Suppressor macrophage treated with lipopolysaccharide for 4 hours (primary cell): ENCODE data around the gene SMARCC2.

Experiments
- DNase-seq: peaks from one replicate; pipeline ENCODE4 v3.0.0-alpha.2; 2020

The SMARCC2 gene

DNA sequence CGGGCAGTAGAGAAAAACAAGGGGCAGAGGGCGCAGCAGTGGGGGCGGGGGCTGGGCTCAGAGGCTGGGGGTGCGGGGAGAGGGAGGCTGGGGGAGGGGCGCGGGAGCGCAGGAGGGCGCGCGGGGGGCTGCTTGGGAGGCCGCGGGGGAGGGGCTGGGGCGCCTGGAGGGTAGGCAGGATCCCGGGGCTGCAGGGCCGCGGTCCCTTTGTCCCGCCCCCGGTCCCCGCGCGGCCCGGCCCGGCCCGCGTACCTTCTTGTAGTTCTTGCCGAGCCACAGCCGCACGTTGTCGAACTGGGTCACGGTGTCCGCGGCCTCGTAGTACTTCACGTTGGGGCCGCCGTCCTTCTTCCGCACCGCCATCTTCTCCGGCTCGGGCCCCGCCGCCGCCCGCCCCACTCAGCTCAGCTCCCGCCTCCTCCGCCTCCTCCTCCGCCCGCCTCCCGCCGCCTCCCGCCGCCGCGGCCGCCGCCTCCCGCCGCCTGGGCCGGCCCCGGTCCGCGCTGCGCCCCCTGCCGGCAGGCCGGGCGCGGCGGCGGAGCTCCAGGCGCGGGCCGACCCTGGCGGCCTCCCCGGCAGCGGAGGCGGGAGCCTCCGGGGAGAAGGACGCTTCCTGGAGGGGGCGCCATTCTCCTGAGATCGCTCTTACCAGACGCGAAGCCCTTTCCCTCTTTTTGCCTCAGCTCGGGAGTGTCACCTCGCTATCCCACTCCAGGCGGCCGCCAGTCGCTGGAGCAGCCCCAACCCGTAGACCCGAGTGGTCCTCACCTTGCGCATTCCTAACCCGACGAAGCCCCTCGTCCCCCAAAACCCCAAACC, at the start of gene SMARCC2:
Gene SMARCC2 (minus strand): TSS at position 385 of the 819 bp plus-strand sequence. CDS start 22 bp downstream, at position 363.
- DNase-seq = peak; percentile 95

DNA sequence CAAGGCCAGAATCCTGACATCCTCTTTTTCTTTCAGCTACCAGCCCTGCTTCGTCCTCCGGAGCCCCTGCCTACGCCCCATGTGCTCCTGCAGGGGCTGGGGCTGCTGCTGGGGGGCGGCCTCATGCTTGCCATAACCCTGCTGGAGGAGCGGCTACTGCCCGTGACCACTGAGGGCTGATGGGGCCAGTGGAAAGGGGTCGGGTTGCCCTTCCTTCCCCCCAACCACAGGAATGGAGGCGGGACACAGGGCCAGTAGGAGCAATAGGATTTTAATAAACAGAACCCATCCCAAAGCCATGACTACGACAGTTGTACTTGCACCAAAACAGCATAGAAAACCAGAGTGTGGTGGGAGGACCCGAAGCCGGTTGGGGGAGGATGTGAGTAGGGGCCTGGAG, 48.3 kb upstream of the SMARCC2 start:
- DNase-seq = no peak

DNA sequence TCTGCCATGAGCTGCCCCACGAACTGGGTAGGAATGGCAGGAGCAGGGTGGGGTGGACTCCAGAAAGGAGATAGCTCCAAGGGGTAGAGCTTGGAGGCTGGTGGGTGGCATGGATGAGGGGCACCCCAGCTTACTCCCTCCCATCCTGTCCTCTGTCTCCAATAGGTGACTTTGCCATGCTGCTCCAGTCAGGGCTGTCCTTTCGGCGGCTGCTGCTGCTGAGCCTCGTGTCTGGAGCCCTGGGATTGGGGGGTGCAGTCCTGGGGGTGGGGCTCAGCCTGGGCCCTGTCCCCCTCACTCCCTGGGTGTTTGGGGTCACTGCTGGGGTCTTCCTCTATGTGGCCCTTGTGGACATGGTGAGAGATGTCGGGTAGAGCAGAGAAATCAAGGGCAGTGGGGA, 47.7 kb upstream of the SMARCC2 start:
- no peak for DNase-seq

DNA sequence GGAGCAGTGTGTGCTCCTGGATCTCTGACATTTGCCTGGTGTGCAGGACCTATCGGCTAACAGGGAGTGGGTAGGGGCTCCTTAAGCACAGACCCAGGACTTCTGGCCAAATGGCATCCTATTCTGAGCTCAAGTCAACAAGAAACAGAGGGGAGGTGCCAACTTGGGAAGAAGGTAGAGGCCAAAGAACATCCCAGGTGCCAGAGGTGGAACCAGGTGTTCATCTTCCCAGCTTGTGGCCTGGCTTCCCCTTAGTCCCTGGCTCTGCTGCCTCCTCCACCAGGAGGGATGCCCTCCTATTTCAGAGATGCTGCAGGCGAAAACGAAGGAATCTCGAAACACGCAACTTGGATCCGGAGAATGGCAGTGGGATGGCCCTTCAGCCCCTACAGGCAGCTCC, 46.8 kb upstream of the SMARCC2 start:
- no peak for DNase-seq

DNA sequence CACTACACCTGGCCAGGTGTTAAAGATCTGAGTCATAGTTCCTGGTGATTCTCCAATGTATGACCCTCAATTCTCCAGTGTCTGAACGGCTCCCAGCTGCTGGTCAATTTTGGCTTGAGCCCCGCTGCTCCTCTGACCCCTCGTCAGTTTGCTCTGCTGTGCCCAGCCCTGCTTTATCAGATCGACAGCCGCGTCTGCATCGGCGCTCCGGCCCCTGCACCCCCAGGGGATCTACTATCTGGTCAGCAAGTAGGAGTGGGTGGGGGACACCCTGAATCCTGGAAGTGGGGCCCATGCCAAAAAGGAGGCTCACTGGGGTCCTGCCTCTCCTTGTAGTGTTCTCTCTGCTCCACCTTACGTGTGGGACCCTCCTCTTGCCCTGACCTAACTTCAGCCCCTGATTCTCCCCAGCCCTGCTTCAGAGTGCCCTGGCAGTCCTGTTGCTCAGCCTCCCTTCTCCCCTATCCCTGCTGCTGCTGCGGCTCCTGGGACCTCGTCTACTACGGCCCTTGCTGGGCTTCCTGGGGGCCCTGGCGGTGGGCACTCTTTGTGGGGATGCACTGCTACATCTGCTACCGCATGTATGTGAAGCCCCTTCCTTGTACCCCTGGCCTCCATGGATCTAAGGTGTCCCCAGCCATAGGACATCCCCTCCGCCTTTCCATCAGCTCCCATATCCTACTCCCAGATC, 45.6 kb upstream of the SMARCC2 start:
- DNase-seq = no peak

DNA sequence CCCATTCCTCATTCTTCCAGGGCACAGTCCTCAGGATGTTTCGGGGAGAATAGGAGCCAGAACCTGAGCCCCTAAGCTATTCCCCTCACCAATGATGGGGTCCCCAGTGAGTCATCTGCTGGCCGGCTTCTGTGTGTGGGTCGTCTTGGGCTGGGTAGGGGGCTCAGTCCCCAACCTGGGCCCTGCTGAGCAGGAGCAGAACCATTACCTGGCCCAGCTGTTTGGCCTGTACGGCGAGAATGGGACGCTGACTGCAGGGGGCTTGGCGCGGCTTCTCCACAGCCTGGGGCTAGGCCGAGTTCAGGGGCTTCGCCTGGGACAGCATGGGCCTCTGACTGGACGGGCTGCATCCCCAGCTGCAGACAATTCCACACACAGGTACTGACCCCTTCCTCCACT, 41.9 kb upstream of the SMARCC2 start:
- no peak for DNase-seq

DNA sequence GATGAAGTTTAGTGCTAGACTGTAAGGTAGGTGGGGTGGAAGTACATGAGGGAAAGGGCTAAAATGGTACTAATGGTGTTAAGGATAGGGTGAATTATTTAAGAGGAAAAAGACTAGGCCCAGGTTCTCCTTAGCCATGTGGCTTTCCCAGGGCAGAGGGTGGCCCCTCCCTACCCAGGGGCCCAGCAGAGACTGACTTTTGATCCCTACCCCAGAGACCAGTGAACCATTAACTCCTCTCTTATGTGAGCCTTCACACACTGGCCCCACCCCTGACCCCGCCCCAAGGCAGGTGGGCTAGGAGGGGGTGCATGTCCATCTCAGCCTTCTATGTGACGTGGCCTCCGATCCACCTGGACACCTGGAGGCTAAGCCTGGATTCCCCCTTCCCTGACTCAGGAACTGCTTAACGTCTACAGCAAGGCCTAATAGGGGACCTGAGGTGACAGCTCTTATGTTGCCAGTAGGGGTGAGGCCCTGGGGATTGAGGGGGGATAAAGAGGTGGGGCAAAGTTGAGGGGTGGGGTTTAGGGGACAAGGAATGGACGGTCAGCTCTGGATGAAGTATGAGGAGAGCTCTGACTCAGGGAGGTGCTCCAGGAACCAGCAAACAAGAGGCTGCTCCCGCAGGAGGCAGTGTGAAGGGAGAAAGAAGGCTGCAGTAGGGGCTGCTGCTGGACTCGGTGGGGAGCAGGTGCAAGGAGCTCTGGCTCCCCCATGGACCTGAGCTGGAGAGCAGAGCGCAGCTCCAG, 41.3 kb upstream of the SMARCC2 start:
- DNase-seq = no peak

DNA sequence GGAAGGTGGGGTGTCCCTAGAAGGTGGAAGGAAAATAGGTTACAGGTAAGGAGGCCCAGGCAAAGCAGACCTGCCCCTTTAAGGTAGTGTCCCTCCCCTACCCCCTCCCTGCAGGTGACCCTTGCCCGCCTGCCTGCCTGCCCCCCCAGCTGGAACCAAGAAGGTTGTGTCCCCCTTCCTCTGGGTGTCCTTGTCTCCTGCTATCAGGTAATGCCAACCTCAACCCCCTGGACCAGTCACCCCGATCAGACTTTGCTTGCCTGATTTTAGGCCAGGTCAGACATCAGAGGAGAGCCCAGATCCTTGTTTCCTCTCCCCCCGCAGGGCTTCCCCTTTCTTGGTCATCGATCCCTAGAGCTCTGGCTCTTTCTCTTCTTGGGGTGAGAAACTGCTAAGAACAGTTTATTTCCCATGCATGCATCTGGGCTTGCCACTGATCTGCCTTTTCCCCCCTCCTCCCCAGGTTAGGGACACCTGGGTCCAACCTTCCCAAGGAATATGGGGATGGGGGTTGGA, 40.7 kb upstream of the SMARCC2 start, which contains the start of gene SLC39A5:
Gene SLC39A5 (plus strand): TSS at position 136 of the 516 bp plus-strand sequence. CDS start 1,224 bp downstream, outside the sequence.
- DNase-seq = no peak

DNA sequence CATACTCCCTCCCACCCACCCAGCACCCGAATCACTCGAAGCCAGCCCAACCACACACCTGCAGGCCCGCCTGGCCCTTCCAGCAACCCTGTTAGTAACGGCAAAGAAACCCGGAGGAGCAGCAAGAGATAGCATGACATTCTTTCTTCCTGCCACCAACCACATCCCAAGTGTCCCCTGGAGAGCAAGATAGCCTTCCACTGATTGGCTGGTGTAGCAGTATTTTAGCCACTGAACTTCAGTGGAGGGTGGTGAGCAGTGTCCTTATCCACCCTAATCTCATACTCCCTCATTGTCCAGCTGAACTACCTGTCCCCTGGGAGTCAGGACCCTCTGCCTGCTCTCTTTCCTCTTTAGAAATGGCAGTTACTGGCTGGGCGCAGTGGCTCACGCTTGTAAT, 39.8 kb upstream of the SMARCC2 start:
- no peak for DNase-seq

DNA sequence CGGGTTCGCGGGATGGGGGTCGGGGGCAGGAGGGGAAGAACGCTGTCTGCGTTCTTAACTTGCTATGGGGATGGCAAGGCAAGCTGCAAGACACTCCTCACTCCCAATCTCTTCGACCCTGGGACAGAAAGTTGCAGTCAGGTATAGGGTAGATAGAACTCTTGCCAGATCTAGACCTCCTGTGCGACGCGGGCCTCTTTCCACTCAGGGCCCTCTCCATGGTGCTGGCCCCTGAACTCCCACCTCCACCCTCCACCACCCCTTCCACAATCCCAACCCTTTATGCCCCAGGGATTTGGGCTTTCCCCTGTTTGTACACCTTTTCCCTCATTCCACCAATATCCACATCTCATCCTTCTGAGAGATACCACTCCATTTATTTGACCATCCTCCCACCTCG, 35.7 kb upstream of the SMARCC2 start:
- no peak for DNase-seq

DNA sequence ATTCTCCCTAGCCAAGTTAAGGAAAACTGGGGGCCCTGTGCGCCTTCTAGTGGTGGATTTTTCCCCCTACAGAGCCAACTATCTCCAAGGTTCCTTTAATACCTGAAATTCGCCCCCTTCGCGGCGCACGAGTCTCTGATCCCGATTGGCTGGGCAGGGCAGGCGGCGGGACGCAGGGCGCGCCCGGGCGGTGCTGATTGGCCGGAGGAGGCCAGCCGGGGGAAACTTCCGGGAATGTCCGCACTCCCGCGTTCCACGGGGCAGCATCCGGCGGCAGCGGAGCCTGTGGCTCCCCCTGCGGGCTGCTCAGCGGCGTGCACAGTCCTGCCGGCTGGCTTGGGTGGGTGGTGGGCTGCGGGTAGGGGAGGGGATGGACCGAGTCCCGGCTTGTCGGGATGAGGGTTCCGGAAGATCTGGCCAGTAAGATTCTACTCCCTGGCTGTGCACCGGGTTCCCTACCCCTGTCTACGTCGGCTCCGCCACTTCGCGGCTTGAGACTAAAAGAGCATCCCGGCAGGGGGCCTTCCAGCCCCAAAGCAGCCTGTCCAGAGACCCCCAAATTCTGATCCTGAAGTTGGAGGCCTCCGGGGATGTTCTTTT, 34.9 kb upstream of the SMARCC2 start, which contains the start of gene NABP2:
Gene NABP2 (plus strand): TSS at position 241 of the 600 bp plus-strand sequence. CDS start 515 bp downstream, outside the sequence.
- DNase-seq = peak; percentile 99

DNA sequence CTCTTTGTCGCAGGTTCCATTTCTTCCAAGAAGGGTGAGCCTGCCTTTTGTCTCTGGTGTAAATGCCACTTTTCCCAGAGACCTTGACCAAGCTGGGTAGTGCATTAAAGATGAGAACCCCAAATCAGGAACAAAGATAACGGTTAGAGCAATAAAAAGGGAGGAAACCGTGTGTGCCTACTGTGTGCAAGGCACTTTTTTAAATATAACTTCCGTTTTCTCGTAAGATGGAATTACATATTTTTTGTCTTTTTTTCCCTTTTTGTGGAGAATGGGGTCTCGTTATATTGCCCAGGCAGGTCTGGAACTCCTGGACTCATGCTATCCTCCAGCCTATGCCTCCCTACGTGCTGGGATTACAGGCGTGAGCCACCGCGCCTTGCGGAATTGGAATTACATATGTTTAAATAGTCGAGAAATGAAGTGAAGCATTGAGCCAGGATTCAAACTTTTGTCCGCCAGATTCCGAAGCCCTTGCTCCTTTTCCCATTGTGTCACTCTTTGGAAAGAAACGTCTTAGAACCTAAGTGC, 34.4 kb upstream of the SMARCC2 start:
- DNase-seq = no peak

DNA sequence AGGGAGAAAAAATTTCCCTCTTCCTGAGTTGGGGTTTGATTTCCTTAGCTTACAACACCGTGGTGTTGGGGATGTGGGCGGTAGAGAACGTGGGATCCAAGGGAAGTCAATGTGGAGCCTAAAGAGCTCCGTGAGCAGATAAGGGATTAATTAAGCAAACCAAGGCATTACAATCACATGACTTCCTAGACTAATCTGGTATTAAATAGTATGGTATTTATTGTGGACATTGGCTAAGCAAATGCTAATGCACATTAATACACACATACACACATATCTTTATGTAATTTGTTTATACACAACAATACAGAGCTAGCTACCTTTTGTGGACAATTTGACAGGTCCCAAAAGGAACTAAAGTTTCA, 33.2 kb upstream of the SMARCC2 start:
- DNase-seq = no peak

DNA sequence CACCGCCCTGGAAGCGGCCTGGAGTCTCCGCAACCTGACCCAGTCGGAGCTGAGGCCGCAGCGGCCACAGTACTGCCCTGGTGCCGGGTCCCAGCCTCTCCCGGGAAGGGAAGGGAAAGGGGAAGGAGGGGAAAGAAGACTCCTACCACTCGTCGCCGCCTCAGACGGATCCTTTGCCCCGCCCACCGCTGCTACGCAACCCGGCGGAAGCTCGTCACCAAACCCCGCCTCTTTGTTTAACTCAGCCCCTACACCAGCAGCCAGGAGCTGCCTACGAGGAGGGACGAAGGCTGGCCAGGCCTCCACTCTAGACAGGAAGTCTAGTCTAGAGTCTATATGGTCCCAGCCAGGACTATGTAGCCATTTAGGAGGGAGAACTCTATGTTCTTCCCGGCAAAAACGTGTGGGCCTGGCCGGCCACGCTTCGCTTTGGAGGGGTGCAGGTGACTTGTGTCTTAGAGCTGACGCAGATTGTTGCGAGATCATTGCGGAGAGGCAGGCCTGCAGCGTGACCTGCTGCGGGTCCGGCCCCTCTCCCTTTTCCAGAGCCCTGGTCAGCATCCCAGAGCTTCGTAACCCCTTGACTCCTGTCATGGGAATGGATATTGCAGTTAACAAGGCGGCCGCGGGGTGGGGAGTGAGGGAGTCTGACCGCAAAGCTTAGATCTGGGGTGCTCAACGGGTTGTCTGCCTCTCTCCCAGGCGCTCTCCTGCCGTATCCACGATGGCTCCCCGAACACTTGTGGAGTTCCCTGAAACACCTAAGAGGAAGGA, 32.7 kb upstream of the SMARCC2 start, which contains the start of gene RNF41:
Gene RNF41 (minus strand): TSS at position 166 of the 774 bp plus-strand sequence. CDS start 7,875 bp downstream, outside the sequence.
- DNase-seq = peak; percentile 97

DNA sequence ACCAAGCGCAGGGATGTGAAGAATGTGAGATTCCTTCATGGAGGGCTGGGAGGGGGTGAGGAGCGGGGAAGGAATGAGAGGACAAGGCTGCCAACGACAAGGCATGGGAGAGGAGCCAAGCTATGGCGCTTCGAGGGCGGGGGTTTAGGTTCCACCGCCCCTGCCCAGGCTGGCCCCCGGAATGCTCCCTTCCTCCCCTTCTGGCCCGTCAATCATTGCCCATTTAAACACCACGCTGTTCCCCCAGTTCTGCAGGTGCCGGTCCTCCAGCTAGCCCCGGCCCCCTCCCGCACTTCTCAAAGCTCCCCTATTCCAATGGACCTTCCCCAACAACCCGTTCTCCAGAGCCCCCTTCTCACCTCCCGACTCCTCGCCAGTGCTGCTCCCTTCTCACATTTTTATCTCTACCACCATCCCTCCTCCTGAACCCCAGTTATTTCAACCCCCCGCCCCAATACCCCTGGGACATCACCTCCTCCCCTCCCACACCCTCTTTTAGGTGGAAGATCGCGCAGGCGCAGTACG, 32.0 kb upstream of the SMARCC2 start:
- no peak for DNase-seq

DNA sequence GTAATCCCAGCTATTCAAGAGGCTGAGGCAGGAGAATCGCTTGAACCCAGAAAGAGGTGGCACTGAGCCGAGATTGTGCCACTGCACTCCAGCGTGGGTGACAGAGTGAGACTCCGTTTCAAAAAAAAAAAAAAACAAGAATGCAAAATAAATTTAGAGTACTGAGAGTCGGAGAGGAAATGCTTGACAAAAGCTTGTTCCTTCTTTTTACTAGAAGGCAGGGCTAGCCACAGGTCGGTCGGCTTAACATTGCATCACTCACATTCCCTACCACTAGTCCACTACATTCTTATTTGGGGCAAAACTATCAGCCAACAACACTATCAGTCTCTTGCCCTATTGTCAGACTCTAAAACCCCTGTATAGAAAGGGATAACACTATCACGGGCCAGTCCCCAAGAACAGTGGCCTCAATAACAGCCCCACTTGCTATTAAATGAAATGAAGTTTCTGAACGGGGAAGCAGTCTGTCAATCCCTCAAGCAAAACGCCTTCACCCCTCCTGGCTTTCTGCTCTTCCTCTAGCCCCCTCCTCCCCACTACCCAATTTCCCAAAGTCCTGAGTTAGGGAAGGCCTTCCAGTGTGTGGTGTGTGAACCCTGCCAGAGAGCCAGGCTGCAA, 31.4 kb upstream of the SMARCC2 start:
- DNase-seq = peak; percentile 74

DNA sequence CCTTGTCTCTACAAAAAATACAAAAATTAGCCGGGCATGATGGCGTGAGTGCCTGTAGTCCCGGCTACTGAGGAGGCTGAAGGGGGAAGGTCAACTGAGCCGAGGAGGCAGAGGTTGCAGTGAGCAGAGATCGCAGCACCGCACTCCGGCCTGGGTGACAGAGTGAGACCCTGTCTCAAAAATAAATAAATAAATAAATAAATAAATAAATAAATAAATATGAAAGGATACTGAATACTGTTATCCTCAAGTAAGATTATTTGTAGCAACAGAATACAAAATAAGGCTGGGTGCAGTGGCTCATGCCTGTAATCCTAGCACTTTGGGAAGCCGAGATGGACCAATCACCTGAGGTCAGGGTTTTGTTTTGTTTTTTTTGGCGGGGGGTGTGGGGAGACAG, 30.6 kb upstream of the SMARCC2 start:
- DNase-seq = no peak

DNA sequence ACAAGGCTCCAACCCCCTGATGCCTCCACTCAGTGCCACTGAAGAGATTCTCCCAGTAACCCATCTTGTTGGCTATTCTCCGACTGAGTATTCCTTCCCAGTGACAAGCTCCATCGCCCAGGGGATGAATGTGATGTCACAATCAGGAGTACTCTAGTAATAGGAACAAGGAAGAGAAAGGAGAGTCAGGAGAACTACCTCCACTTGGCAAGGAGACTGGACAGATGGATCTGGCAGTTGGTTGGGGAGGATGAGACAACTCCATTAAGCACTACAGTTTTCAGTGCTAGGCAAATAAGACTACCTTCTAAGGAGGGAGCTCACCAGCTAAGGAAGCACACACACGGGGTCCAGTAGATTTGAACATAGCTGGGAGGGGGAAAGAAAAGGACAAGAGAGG, 27.2 kb upstream of the SMARCC2 start:
- DNase-seq = no peak

DNA sequence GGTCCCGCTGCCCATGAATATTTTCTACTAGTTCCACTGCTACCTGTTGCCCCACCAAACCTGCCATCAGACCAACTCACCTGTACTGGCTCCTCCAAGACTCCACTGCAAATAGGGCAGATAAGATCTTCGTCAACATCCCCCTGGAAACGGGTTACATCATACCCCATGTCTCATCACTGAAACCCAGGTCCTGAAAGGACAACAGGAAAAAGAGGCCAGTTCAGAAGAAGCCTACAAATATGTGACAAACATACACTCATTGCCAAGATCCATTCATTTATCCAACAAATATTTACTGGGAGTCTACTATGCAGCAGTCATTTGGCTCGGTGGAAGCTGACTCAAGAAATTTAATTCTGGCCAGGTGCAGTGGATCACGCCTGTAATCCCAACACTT, 24.6 kb upstream of the SMARCC2 start:
- DNase-seq = no peak

DNA sequence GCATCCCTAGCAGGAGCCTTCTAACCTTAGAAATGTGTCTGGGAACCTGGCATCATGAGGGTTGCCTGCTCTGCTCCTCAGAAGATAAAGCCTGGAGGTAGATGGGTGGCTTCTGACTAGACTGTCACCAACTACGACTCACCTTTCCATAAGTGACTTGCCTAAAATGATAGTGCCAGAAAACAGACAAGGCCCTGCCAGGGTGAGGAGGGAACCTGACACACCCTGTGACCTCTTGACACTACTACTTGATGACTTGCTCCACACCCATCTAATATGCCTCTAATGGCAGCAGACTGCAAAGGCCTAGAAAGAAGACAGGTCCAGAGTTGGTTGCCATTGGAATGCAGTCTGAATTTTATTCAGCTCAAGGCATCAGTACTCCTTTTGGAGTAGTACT, 23.1 kb upstream of the SMARCC2 start:
- no peak for DNase-seq

DNA sequence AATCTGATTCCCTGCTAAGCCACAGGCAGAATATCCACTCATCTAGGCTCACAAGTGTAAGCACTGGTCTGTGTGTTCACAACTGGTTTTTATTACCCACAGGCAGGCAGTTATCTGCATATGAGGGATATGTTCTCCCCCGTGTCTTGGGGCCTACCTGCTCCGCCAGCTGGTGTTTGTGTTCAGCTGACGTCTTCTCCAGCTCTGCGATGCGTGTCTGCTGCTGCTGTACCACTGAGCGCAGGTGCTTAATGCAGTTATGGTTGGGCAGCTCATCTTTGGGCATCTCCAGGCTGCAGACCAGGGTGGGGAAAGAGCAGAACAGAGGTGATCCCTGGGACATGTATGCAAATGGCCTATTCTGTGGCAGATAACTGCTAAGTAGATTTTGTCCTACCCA, 18.7 kb upstream of the SMARCC2 start:
- no peak for DNase-seq
